ENCODE measurements around the gene TMEM143. TPM values are rescaled to one million over a fixed set of nuclear protein-coding genes. Genes with fewer than 3 reads are reported as not detected.

Gene TMEM143
- total and polyA plus RNA-seq, 10 of the 15 experiments (the other 5 are each of a cell fraction or from before 2014, with no cell fraction given) = 1.5 to 19.5 (median 10.1) TPM

- TF ChIP-seq CTCF (IDR thresholded peaks at IDR 0.05 in 2 of 3, conservative IDR thresholded peaks at IDR 0.05 in 1 of 3; ENCODE audit: control insufficient read depth in 2 of 3, extremely low read depth in 1 of 3, insufficient read depth in 1 of 3, low read depth in 3 of 3, low read length in 3 of 3) (peak in 1 of 3 experiments; percentile 17; a peak in 1 of 6 replicates), CREB1 (IDR thresholded peaks at IDR 0.05; ENCODE audit: low read depth) (no peak), CBX3 (IDR thresholded peaks at IDR 0.05; ENCODE audit: borderline replicate concordance, low read depth) (no peak), ZNF592 (IDR thresholded peaks at IDR 0.05) (no peak), PAX8 (IDR thresholded peaks at IDR 0.05) (no peak), DPF2 (IDR thresholded peaks at IDR 0.05) (0 out of 2 replicates have a peak, but pooled peaks have one; percentile 30), ZBTB11 (CRISPR knock-in tag; IDR thresholded peaks at IDR 0.05) (no peak), NFIC (IDR thresholded peaks at IDR 0.05; ENCODE audit: low read depth, low read length) (no peak), EED (IDR thresholded peaks at IDR 0.05; ENCODE audit: low read depth) (no peak), ZNF24 (IDR thresholded peaks at IDR 0.05) (no peak), ZBED1 (IDR thresholded peaks at IDR 0.05; ENCODE audit: borderline replicate concordance) (no peak), ZNF384 (IDR thresholded peaks at IDR 0.05; ENCODE audit: borderline replicate concordance, low read depth, low read length) (no peak), EP300 (IDR thresholded peaks at IDR 0.05; ENCODE audit: borderline replicate concordance in 1 of 2, control insufficient read depth in 1 of 2, low read depth in 2 of 2, low read length in 2 of 2) (no peak), RAD51 (IDR thresholded peaks at IDR 0.05) (0 out of 2 replicates have a peak, but pooled peaks have one; percentile 47), MYC (IDR thresholded peaks at IDR 0.05; ENCODE audit: insufficient read depth, insufficient read length, insufficient replicate concordance, low read length, severe bottlenecking) (no peak), STAT1 (conservative IDR thresholded peaks at IDR 0.05) (no peak), SREBF1 (IDR thresholded peaks at IDR 0.05; ENCODE audit: low read length) (no peak), CEBPB (IDR thresholded peaks at IDR 0.05; ENCODE audit: borderline replicate concordance in 1 of 2, low read depth in 2 of 2, low read length in 2 of 2) (no peak), PML (IDR thresholded peaks at IDR 0.05; ENCODE audit: low read length) (no peak), ASH2L (IDR thresholded peaks at IDR 0.05; ENCODE audit: borderline replicate concordance, low read depth) (no peak), YBX1 (IDR thresholded peaks at IDR 0.05) (no peak), POLR2A (IDR thresholded peaks at IDR 0.05; ENCODE audit: low read depth, low read length) (no peak)
Observed at GRCh38 chr19:48364598-48365348, 1.0 kb upstream of the TMEM143 start (continued).

All from GM12878 (cell line).